LNCAP (cell line): ENCODE measurements around the gene KCNQ5.

Experiments used
- TF ChIP-seq, protein P1 (sequence below): fragments of 450-650 bp; IDR thresholded peaks from 2 replicates; pipeline ENCODE4 v1.5.1; 2017; ENCODE audit warnings: mild to moderate bottlenecking

The KCNQ5 gene

DNA sequence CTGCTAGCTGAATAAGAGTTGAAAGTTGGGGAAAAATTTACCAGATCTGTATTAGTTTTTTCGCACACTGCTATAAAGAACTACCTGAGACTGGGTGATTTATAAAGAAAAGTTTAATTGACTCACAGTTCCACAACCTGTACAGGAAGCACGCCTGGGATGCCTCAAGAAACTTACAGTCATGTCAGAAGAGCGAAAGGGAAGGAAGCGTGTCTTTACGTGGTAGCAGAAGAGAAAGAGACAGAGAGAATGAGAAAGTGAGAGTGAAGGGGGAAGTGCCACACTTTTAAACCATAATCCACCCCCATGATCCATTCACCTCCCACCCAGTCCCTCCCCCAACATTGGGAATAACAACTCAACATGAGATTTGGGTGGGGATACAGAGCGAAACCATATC, 523.8 kb downstream of the KCNQ5 start:
- TF ChIP-seq, protein P1, sequence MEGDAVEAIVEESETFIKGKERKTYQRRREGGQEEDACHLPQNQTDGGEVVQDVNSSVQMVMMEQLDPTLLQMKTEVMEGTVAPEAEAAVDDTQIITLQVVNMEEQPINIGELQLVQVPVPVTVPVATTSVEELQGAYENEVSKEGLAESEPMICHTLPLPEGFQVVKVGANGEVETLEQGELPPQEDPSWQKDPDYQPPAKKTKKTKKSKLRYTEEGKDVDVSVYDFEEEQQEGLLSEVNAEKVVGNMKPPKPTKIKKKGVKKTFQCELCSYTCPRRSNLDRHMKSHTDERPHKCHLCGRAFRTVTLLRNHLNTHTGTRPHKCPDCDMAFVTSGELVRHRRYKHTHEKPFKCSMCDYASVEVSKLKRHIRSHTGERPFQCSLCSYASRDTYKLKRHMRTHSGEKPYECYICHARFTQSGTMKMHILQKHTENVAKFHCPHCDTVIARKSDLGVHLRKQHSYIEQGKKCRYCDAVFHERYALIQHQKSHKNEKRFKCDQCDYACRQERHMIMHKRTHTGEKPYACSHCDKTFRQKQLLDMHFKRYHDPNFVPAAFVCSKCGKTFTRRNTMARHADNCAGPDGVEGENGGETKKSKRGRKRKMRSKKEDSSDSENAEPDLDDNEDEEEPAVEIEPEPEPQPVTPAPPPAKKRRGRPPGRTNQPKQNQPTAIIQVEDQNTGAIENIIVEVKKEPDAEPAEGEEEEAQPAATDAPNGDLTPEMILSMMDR: no peak

DNA sequence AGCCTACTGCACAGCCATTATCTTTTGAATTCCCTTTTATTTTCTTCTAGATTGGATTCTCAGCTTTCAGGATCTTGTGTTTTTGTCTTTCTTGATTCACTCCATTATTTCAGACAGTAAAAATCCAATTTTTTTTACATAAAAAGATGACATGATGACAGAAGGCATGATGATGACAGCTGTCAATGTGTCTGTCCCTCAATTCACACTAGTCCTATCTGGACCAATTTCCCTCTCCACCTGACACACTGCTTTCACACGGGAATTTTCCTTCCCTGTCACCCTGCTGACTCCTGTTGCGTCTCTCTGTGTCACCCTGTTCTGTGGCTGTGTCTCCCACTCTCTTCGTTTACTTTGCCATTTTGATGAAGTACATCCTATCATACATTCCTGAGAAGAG, 529.9 kb downstream of the KCNQ5 start:
- TF ChIP-seq, protein P1: no peak

DNA sequence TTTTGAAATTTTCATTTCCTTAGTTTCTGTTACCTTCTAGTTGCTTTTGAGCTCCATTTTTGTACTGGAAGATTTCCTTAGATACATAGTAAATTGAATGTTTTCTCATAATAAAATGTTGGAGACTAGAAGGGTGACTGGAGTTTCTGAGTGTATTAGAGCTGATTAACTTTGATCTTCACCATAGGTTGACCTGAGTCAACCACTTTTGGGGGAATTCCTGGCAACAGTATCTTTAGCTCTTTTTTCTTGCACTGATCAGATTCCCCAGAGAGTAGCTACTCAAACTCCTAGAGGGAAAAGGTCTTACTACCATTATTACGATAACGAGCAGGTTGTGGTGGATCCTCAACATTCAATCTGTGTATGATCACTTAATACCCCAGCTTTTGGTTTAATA, 530.7 kb downstream of the KCNQ5 start:
- TF ChIP-seq, protein P1: no peak

DNA sequence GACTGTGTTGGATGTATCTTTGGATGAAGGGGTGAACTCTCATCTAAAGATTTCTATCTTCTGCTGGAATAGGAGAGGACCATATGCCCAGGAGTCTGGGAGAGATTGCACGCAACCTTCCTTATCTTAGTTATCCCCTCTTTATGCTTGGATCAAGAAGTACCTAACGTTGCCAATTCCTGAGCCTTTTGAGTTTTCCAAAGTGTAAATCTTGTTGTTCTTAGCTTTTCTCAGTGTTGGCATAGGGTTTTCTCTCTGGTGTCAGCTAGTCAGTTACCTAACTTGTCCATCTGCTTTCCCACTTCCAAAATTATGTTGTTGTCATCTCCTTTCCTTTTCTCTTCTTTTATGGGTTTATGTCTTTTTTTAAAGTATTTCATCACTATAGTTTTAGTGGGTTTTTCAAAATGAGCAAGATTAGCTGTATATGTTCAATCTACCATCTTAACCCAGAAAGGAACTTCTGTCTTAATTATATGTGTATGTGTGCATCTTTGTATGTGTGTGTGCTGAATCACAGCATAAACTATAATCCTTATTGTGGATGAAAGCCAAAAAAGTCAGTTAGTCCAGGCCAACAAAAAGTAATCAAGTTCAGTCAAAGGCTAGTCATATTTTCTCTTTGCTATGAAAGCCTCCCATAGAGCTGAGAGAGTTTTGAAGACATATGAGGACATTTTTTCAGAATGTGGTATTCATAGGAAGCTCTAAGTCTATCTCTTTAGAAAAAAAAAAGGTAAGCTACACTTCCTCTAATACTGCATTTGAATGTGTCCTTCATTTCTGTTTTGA, 531.3 kb downstream of the KCNQ5 start:
- TF ChIP-seq, protein P1: no peak

DNA sequence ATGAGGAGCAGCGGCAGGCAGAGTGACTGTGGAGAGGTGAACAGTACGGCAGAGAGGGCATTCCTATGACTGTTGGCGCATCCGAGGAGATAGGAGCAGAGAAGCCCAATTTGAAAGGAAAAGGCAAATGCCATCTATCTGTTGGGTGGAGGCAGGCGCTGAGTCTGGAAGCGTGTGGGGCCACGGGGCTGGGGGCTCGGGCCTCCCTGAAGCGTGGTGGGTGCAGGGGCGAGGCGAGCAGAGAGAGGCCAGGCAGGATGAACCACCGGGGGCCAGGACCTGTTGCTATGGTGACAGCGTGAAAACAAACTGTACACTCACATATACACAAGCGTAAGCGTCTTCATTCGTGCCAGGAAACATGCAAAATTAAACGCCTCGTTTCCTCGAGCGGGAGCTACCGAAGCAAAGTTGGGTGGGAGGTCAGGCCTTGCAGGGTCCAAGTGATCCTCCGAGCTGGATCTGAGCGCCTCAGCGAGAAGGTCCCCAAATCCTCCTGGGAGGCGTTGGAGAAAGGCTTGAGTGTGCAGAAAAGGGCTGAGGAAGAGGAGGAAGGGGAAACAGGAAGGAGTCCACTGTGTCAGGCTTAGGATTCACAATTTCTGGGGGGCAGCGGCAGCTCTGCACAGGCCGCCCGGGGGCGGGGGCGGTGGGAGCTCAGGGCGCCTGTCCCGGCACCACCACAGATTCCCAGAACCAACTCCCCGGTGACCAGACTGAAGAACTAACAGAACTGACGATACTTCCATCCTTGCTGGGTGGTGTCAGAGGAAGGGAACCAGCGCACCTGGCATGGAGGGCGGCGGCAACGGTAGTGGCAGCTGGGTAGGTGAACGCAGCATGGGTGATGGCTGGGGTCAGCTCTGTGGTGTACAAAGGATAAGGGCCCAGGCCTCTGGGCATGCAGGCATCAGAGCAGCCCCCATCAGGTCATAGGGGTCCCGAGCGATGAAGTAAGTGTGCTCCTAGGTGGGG, 535.2 kb downstream of the KCNQ5 start:
- TF ChIP-seq, protein P1: no peak

DNA sequence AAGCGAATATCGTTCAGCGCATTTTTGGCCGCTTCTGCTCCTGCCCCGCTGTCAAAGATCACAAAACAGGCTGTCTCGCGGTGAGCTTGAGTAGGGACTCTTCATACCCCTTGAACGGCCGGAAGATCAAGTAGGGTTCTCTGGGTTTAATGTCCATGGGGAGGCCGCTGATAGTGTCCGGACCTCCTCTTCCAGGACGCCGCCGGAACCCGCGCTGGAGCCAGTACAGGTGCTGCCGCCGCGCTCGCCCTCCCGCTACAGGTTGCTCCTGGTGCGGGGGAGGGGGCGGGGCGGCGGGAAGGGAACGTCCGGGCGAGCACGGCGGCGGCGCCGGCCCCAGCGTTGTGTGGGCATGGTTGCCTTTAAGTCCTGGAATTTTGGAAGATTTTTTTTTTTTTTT, 536.0 kb downstream of the KCNQ5 start:
- TF ChIP-seq, protein P1: no peak

DNA sequence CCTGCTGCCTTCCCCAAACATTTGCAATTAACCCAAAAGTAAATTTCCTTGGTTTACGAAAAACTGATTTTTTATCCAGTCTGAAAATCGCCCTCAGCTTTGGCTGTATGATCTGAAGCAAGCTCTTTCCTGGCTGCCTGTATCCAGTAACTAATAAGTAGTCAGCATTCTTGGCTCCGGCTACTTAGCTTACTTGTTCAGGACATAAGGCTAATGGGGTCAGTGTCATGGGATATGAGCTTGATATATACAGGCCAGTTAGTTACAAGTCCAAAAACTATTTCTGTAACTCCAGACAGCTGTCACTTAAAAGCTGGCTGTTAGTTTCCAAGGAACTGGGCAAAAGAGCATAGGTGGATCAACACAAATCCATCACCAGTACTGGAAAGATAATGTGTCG, 547.2 kb downstream of the KCNQ5 start:
- TF ChIP-seq, protein P1: no peak
